Fibroblast of lung (primary cell): ENCODE measurements around the gene DMGDH.

Experiments used
- CTCF ChIP-seq, 2 donors: IDR thresholded peaks in 1 of 2; conservative IDR thresholded peaks in 1 of 2; 1 replicate in 1 of 2; 2 replicates in 1 of 2; pipeline ENCODE4 v1.5.1; 2011 to 2012; ENCODE audit warnings: low read length in 2 of 2, control low read depth in 1 of 2, inconsistent platforms in 1 of 2, low read depth in 1 of 2, mild to moderate bottlenecking in 1 of 2
- EZH2 ChIP-seq: IDR thresholded peaks from 2 replicates; pipeline ENCODE4 v1.5.1; 2012; ENCODE audit warnings: low read length, control low read depth, mild to moderate bottlenecking; ENCODE audit errors: missing control alignments

GRCh38 chr5:79035237-79035636 lies 34.2 kb downstream of the DMGDH start:
- TF ChIP-seq CTCF (conservative IDR thresholded peaks at IDR 0.05 in 1 of 2, IDR thresholded peaks at IDR 0.05 in 1 of 2; ENCODE audit: low read depth in 1 of 2, low read length in 2 of 2) (no peak), EZH2 (no peak)
